Skeletal muscle tissue (tissue), 4 donors: ENCODE results near the gene RANGAP1. TPM values are rescaled to one million over a fixed set of nuclear protein-coding genes. Genes with fewer than 3 reads are reported as not detected.

Experiments used
- H3K27ac ChIP-seq: one replicate; pipeline ENCODE4 v1.7.0; 2013; ENCODE audit warnings: mild to moderate bottlenecking, low read depth, low read length, inconsistent platforms
- H3K27me3 ChIP-seq, 3 donors: one replicate each; pipeline ENCODE4 v1.7.0; 2013; ENCODE audit warnings: low read length in 3 of 3; ENCODE audit not compliant: control insufficient read depth in 3 of 3, insufficient read depth in 3 of 3
- H3K36me3 ChIP-seq, 3 donors: one replicate each; pipeline ENCODE4 v1.7.0; 2013; ENCODE audit warnings: low read length in 3 of 3; ENCODE audit not compliant: control insufficient read depth in 3 of 3, insufficient read depth in 3 of 3
- H3K4me1 ChIP-seq, 3 donors: one replicate each; pipeline ENCODE4 v1.7.0; 2013; ENCODE audit warnings: low read length in 3 of 3, mild to moderate bottlenecking in 3 of 3; ENCODE audit not compliant: control insufficient read depth in 3 of 3, insufficient read depth in 3 of 3
- H3K4me3 ChIP-seq, 3 donors: one replicate each; pipeline ENCODE4 v1.7.0; 2013; ENCODE audit warnings: low read length in 3 of 3
- H3K9ac ChIP-seq, 3 donors: one replicate each; pipeline ENCODE4 v1.7.0; 2013; ENCODE audit warnings: low read length in 3 of 3, mild to moderate bottlenecking in 3 of 3, moderate library complexity in 2 of 3, low read depth in 1 of 3
- H3K9me3 ChIP-seq, 3 donors: one replicate each; pipeline ENCODE4 v1.7.0; 2013; ENCODE audit warnings: low read length in 3 of 3; ENCODE audit not compliant: control insufficient read depth in 3 of 3
- total RNA-seq: library from RNA; depleted of rRNA; stranded (reverse); fragments of >200 nt; gene quantifications from one replicate; pipeline ENCODE4 v1.2.3, GENCODE V29; 2014
- donor health status: Osteomylitis.

The RANGAP1 gene
- total RNA-seq, 1 donor from 2014 or later: 10.4 TPM

GRCh38 chr22:41320416-41321240 is 34.6 kb upstream of the RANGAP1 start:
- H3K9ac ChIP-seq: no peak overlapping the region
- peaks cover 11 to 17% (median 12%) of the 10 kb centered on the region in 3 donors for H3K4me1 ChIP-seq
- no peaks in the 10 kb centered on the region for H3K9me3 ChIP-seq
- H3K27ac ChIP-seq: no peak overlapping the region
- peaks cover 14 to 27% (median 19%) of the 10 kb centered on the region in 3 donors for H3K36me3 ChIP-seq
- no peak overlapping the region for H3K4me3 ChIP-seq
- H3K27me3 ChIP-seq: no peaks in the 10 kb centered on the region

- Histone ChIP-seq H3K9ac (no peak overlapping the region), H3K27me3 (no peaks in the 10 kb centered on the region), H3K36me3 (peaks cover 2 to 5% (median 2%) of the 10 kb centered on the region in 3 donors), H3K9me3 (no peaks in the 10 kb centered on the region), H3K27ac (no peak overlapping the region), H3K4me3 (no peak overlapping the region), H3K4me1 (peaks cover 10 to 12% (median 12%) of the 10 kb centered on the region in 3 donors)
Observed at GRCh38 chr22:41315586-41315985, 29.6 kb upstream of the RANGAP1 start.

- H3K4me3 ChIP-seq: no peak overlapping the region
- peaks cover 12% of the 10 kb centered on the region in 3 donors for H3K4me1 ChIP-seq
- no peak overlapping the region for H3K9ac ChIP-seq
- no peak overlapping the region for H3K27ac ChIP-seq
- H3K27me3 ChIP-seq: no peaks in the 10 kb centered on the region
- peaks cover 0 to 3% (median 1%) of the 10 kb centered on the region in 3 donors for H3K36me3 ChIP-seq
- no peaks in the 10 kb centered on the region for H3K9me3 ChIP-seq
Observed at GRCh38 chr22:41314821-41315220, 28.8 kb upstream of the RANGAP1 start.

GRCh38 chr22:41311487-41311886 is 25.5 kb upstream of the RANGAP1 start:
- peaks cover 0 to 8% (median 1%) of the 10 kb centered on the region in 3 donors for H3K36me3 ChIP-seq
- H3K4me3 ChIP-seq: no peak overlapping the region
- no peaks in the 10 kb centered on the region for H3K9me3 ChIP-seq
- H3K27me3 ChIP-seq: no peaks in the 10 kb centered on the region
- H3K27ac ChIP-seq: no peak overlapping the region
- no peak overlapping the region for H3K9ac ChIP-seq
- H3K4me1 ChIP-seq: peaks cover 24 to 31% (median 25%) of the 10 kb centered on the region in 3 donors

GRCh38 chr22:41310336-41310735 is 24.3 kb upstream of the RANGAP1 start:
- no peak overlapping the region for H3K27ac ChIP-seq

GRCh38 chr22:41308544-41308947 is 22.6 kb upstream of the RANGAP1 start:
- Histone ChIP-seq H3K9me3 (no peaks in the 10 kb centered on the region), H3K4me1 (peaks cover 18 to 28% (median 23%) of the 10 kb centered on the region in 3 donors), H3K36me3 (peaks cover 0 to 8% (median 0%) of the 10 kb centered on the region in 3 donors), H3K27ac (peak overlapping the region; percentile 75), H3K9ac (peak overlapping the region in 1 of 3 donors; percentile 75), H3K27me3 (no peaks in the 10 kb centered on the region), H3K4me3 (peak overlapping the region in 2 of 3 donors; percentile 22 to 30)

More at GRCh38 chr22:41310336-41310735, 24.3 kb upstream of the RANGAP1 start:
- Histone ChIP-seq H3K4me3 (no peak overlapping the region), H3K4me1 (peaks cover 22 to 30% (median 26%) of the 10 kb centered on the region in 3 donors), H3K9ac (peak overlapping the region in 1 of 3 donors; percentile 7), H3K27me3 (no peaks in the 10 kb centered on the region), H3K36me3 (peaks cover 0 to 8% (median 1%) of the 10 kb centered on the region in 3 donors), H3K9me3 (no peaks in the 10 kb centered on the region)

GRCh38 chr22:41308054-41308453 is 22.1 kb upstream of the RANGAP1 start:
- H3K4me3 ChIP-seq: no peak overlapping the region
- H3K36me3 ChIP-seq: peaks cover 0 to 8% (median 0%) of the 10 kb centered on the region in 3 donors
- peaks cover 21 to 29% (median 24%) of the 10 kb centered on the region in 3 donors for H3K4me1 ChIP-seq
- no peaks in the 10 kb centered on the region for H3K9me3 ChIP-seq
- peak overlapping the region in 2 of 3 donors; percentile 16 to 75 for H3K9ac ChIP-seq
- H3K27me3 ChIP-seq: no peaks in the 10 kb centered on the region
- peak overlapping the region; percentile 75 for H3K27ac ChIP-seq

GRCh38 chr22:41305646-41306045 is 19.7 kb upstream of the RANGAP1 start:
- no peak overlapping the region for H3K27ac ChIP-seq
- H3K36me3 ChIP-seq: peaks cover 0 to 8% (median 0%) of the 10 kb centered on the region in 3 donors
- no peaks in the 10 kb centered on the region for H3K27me3 ChIP-seq
- peaks cover 31 to 39% (median 32%) of the 10 kb centered on the region in 3 donors for H3K4me1 ChIP-seq
- H3K9ac ChIP-seq: peak overlapping the region in 1 of 3 donors; percentile 8
- no peak overlapping the region for H3K4me3 ChIP-seq
- H3K9me3 ChIP-seq: no peaks in the 10 kb centered on the region

GRCh38 chr22:41302811-41303210 is 16.8 kb upstream of the RANGAP1 start:
- no peaks in the 10 kb centered on the region for H3K27me3 ChIP-seq
- peak overlapping the region; percentile 33 to 77 (median 76) for H3K4me3 ChIP-seq
- peaks cover 22 to 24% (median 23%) of the 10 kb centered on the region in 3 donors for H3K4me1 ChIP-seq
- peaks cover 0 to 5% (median 0%) of the 10 kb centered on the region in 3 donors for H3K36me3 ChIP-seq
- H3K9ac ChIP-seq: peak overlapping the region; percentile 83 to 96 (median 88)
- peak overlapping the region; percentile 79 for H3K27ac ChIP-seq
- no peaks in the 10 kb centered on the region for H3K9me3 ChIP-seq
